Measurements from ENCODE around the gene MTMR3. TPM values are rescaled to one million over a fixed set of nuclear protein-coding genes. Genes with fewer than 3 reads are reported as not detected.

Gene MTMR3
- total and polyA plus RNA-seq, 2 of the 8 experiments (the other 6 are each of a cell fraction or from before 2014, with no cell fraction given) = 16.9 to 18.5 TPM

GRCh38 chr22:29867260-29867659 lies 15.7 kb upstream of the MTMR3 start:
- Histone ChIP-seq H4K20me1 (replicated peaks in 1 of 2; ENCODE audit: control insufficient read depth in 1 of 2, insufficient read depth in 2 of 2, low read length in 2 of 2) (no peaks in the 10 kb centered on the region), H4K5ac (ENCODE audit: insufficient read length, low read depth, low read length) (no peak overlapping the region), H3K9me3 (ENCODE audit: insufficient read depth in 2 of 2, low read depth in 1 of 2, low read length in 1 of 2) (no peaks in the 10 kb centered on the region), H2BK15ac (ENCODE audit: low read length) (no peak overlapping the region), H2BK12ac (ENCODE audit: low read depth, low read length) (no peak overlapping the region), H3K79me2 (ENCODE audit: control insufficient read depth in 1 of 2, insufficient read depth in 2 of 2, low read length in 2 of 2) (no peaks in the 10 kb centered on the region), H3K79me1 (ENCODE audit: low read depth, low read length) (no peaks in the 10 kb centered on the region), H3K36me3 (ENCODE audit: control insufficient read depth in 2 of 4, insufficient read depth in 4 of 4, low read length in 3 of 4) (no peaks in the 10 kb centered on the region), H3K14ac (ENCODE audit: insufficient read length) (no peak overlapping the region), H2AK5ac (ENCODE audit: low read depth, low read length) (no peak overlapping the region), H3K9ac (replicated peaks in 1 of 4; ENCODE audit: extremely low read depth in 1 of 4, low read depth in 3 of 4, low read length in 3 of 4) (no peak overlapping the region), H4K8ac (ENCODE audit: extremely low read depth, insufficient read depth, low read length) (no peak overlapping the region), H2BK20ac (ENCODE audit: low read length) (no peak overlapping the region), H3K27me3 (replicated peaks in 1 of 4; ENCODE audit: control insufficient read depth in 3 of 4, extremely low read depth in 1 of 4, insufficient read depth in 3 of 4, low read length in 3 of 4) (no peaks in the 10 kb centered on the region), H3K27ac (ENCODE audit: low read depth, low read length) (no peak overlapping the region), H2BK5ac (ENCODE audit: low read depth, low read length) (no peak overlapping the region), H3K4ac (replicated peaks; ENCODE audit: insufficient read length, low read depth, low read length) (no peak overlapping the region), H3K23ac (ENCODE audit: insufficient read length) (no peak overlapping the region), H3K4me2 (ENCODE audit: insufficient read depth in 1 of 2, low read depth in 2 of 2, low read length in 2 of 2) (no peak overlapping the region), H3K4me1 (replicated peaks in 1 of 4; ENCODE audit: control insufficient read depth in 3 of 4, insufficient read depth in 4 of 4, low read length in 3 of 4) (peaks cover 0 to 7% (median 3%) of the 10 kb centered on the region in 4 experiments; a peak in 5 of 7 replicates), H4K91ac (replicated peaks; ENCODE audit: insufficient read length, low read length) (no peak overlapping the region), H3K4me3 (ENCODE audit: extremely low read depth in 1 of 4, insufficient read depth in 2 of 4, low read depth in 3 of 4, low read length in 4 of 4) (no peak overlapping the region), H2BK120ac (replicated peaks; ENCODE audit: low read depth, low read length) (no peak overlapping the region), H3K23me2 (ENCODE audit: low read depth, low read length) (no peaks in the 10 kb centered on the region), H2AFZ (ENCODE audit: low read length) (no peak overlapping the region), H3K18ac (ENCODE audit: extremely low read depth, low read length) (no peak overlapping the region), H3K56ac (replicated peaks; ENCODE audit: insufficient read length, low read depth, low read length) (no peak overlapping the region)
- POLR2A ChIA-PET (ENCODE audit: partially characterized antibody) = no interaction called here
- no peak for DNase-seq (ENCODE audit: low read depth in 1 of 2, low spot score in 2 of 2)
- CTCF ChIA-PET (ENCODE audit: partially characterized antibody) = no interaction called here
- FAIRE-seq = no peak
- no peak for TF ChIP-seq CHD1 (IDR thresholded peaks at IDR 0.05; ENCODE audit: low read depth, low read length)
- no peak for TF ChIP-seq SP2 (IDR thresholded peaks at IDR 0.05; ENCODE audit: low read length)
- TF ChIP-seq RBBP5 (IDR thresholded peaks at IDR 0.05; ENCODE audit: borderline replicate concordance, low read depth, low read length) = no peak
- no peak for TF ChIP-seq RFX5 (IDR thresholded peaks at IDR 0.05; ENCODE audit: borderline replicate concordance, low read depth, low read length)
- TF ChIP-seq RAD21 (IDR thresholded peaks at IDR 0.05 in 1 of 2, conservative IDR thresholded peaks at IDR 0.05 in 1 of 2; ENCODE audit: low read depth in 2 of 2, low read length in 2 of 2) = no peak
- no peak for TF ChIP-seq BRCA1 (IDR thresholded peaks at IDR 0.05; ENCODE audit: low read depth, low read length)
- no peak for TF ChIP-seq TCF12 (IDR thresholded peaks at IDR 0.05; ENCODE audit: low read depth, low read length)
- TF ChIP-seq, protein P1, sequence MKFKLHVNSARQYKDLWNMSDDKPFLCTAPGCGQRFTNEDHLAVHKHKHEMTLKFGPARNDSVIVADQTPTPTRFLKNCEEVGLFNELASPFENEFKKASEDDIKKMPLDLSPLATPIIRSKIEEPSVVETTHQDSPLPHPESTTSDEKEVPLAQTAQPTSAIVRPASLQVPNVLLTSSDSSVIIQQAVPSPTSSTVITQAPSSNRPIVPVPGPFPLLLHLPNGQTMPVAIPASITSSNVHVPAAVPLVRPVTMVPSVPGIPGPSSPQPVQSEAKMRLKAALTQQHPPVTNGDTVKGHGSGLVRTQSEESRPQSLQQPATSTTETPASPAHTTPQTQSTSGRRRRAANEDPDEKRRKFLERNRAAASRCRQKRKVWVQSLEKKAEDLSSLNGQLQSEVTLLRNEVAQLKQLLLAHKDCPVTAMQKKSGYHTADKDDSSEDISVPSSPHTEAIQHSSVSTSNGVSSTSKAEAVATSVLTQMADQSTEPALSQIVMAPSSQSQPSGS (IDR thresholded peaks at IDR 0.05; ENCODE audit: low read length) = no peak
- TF ChIP-seq CREB1 (IDR thresholded peaks at IDR 0.05) = no peak
- TF ChIP-seq MAX (IDR thresholded peaks at IDR 0.05) = no peak
- no peak for TF ChIP-seq SUZ12 (IDR thresholded peaks at IDR 0.05; ENCODE audit: low read length)
- TF ChIP-seq, protein P2, sequence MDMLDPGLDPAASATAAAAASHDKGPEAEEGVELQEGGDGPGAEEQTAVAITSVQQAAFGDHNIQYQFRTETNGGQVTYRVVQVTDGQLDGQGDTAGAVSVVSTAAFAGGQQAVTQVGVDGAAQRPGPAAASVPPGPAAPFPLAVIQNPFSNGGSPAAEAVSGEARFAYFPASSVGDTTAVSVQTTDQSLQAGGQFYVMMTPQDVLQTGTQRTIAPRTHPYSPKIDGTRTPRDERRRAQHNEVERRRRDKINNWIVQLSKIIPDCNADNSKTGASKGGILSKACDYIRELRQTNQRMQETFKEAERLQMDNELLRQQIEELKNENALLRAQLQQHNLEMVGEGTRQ (IDR thresholded peaks at IDR 0.05; ENCODE audit: low read length) = no peak
- TF ChIP-seq CBX8 (IDR thresholded peaks at IDR 0.05; ENCODE audit: borderline replicate concordance, low read depth, low read length) = no peak
